Cerebellar nuclear complex (tissue), 1 donor: Measurements from ENCODE around the gene ARHGEF17.

Source experiments
- DNase-seq, 2 experiments: peaks; one replicate each; lab custom pipeline; 2025; lab: John Stamatoyannopoulos, UW

ARHGEF17 gene

DNA sequence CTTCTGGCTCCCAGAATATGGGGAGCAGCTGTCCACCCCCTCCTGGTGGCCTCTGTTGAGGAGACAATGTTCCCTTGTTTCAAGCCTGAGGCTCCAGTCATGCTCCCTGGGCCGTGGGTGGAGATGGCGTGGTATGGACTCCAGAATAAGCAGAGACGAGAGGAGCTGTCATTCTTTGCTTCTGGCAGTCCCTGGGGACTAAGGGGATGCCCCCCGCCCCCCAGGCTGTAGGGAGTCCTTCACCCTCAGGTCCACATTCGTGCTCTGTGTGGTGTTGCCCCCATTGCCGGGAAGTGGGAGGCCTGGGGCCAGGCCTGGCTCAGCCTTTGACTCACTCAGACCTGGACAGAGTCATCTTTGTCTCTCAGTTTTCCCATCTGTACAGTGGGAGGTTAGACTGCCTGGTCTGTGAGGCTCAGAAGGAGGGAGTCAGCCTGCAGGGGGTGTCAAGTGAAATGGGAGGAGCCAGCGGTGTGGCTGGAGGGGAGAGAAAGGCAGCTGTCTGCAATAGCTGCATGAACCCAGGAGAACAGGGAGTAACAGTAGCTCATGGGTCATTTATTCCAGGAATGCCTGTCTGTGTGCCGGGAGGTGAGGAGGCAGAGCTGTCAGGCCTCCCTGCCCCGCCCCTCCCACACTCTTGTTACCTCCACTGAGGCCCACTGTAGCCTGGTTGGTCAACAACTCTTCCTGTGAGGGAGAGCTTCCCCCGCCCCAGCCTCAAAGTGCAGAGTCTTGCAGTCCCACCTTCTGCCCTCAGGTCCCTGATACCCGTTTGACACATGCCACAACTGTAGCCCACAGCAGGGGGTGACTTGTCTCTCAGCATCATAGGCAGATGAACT, 6.3 kb downstream of the ARHGEF17 start:
- no peak for DNase-seq

DNA sequence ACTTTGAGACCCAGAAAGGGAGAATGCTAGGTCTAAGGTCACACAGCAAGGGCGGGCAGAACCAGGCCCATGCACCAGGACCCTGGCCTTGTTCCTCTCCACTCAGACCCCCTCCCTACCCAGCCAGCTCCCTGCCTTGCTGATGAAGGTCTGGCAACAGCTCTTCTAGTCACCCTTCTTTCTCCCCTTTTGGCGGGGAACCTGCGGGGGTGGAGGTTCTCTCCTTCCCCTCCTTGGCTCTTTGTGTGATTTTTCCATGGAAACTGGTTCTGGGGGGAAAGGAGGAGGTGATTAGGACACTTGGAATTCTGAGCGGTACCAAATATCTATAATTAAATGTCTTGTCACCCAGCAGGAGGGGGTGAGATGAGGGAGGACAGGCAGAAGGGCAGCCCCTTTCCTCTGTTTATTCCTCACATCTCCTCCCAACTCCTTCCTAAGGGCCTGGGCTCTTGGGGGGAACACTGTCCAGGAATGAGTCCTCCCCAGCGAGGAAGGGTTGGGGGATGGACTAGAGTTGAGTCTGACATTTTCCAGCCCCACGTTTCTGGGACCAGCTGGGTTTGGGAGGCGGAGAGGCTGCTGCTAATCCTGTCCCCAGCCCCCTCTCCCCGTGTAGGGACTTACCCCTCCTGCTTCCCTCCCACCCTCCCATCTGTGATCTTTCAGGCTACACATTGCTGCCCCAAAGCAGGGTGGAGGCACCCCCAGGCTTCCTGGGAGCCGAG, 7.4 kb downstream of the ARHGEF17 start:
- DNase-seq = no peak

DNA sequence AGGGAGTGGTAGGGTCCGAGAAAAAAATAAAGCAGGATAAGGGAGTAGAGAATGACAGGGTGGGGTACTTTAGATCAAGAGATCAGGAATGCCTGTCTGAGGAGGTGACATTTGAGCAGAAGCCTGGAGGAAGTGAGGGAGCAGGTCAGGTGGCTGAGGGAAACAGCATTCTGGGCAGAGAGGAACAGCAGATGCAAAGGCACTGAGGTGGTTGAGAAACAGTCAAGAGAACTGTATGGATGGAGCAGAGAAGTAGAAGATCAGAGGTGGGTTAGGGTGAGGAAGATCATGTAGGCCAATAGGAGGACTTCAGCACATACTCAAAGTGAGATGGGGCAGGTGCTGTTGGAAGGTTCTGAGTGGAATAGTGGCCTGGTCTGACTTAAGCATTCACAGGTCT, 8.3 kb downstream of the ARHGEF17 start:
- no peak for DNase-seq

DNA sequence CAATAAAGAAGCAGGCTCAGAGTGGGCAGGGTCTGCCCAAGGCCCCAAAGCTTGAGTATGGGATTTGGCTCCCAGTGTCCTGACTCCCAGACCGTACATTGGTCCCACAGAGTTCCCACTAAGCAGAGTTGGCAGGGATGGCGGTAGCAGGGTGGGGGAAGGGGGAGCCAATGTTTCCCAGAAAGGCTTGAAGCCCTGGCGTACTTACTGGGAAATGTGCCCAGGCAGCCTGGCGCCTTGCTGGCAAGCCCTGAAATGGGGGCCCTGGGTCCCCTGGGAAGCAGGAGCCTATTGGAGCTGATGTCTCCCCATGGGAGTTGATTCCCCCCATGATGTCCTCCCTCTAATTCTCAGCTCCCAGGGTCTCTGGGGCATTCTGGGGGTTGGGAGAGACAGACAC, 9.3 kb downstream of the ARHGEF17 start:
- DNase-seq = no peak

DNA sequence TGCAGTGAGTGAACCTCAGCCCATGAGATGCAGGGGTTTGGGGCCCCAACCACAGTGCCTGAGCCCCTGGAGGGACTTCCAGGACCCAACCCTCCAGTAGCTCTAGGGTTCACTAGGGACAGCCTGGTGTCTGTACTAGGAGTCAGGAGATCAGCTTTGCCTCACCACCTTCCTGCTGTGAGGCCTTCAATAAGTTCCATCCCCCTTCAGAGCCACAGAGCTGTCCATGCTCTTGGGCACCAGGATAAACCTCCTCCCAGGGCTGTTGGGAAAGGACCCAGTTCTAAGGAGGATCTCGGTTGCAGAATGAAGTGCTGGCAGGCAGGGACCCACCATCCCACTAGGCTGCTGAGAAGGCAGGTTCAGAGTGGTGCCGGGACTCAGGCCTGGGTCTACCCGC, 9.7 kb downstream of the ARHGEF17 start:
- DNase-seq = no peak

DNA sequence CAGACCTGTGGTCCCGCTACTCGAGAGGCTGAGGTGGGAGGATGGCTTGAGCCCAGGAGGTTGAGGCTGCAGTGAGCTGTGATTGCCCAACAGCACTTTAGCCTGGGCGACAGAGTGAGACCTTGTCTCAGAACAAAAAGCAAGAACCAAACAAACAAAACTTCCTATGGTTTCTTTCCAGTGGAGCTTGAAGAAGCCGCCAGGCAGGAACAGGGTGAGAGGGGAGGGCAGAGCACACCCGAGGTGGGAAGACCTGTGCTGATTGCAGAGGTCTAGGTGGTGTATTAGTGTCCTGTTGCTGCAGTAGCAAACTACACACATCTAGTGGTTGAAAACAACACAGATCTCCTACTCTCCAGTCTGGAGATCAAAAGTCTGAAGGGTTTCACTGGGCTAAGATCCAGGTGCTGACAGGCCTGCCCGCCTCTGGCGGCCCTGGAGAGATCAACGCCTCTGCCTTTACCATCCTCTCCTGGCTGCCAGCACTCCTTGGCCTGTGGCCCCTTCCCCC, 10.5 kb downstream of the ARHGEF17 start:
- DNase-seq = no peak

DNA sequence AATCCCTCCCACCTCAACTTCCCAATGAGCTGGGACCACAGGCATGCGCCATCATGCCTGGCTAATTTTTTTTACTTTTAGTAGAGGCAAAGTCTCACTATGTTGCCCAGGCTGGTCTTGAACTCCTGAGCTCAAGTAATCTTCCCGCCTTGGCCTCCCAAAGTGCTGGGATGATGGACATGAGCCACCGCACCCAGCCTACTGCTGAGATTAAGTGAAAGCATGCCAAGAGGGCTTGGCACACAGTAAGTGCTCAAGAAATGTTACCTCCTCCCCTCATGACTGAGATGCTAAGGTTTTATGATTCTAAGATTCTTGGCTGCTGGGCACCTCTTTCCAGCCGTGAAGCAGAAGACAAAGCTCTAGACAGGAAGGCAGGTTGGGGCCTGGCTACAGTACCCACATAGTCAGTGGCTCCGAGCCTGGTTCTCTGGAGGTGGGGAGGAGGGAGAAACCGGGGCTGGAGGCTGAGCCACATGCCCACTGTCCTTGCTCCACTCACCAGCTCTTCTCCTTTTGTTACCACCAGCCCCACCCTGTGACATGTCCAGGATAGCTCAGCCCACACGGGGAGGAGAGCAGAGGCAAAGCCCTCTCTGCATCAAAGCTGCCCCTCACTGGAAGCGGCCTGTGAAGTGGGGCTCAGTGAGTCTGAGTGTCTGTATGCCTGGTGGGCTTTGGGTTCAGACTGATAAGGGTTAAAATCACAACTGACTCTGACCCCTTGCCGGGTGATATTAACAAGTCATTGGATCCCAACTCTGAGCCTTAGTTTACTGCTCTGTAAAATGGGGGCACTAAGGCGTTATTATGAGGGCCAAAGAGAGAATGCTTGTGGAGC, 12.9 kb downstream of the ARHGEF17 start:
- DNase-seq = no peak

DNA sequence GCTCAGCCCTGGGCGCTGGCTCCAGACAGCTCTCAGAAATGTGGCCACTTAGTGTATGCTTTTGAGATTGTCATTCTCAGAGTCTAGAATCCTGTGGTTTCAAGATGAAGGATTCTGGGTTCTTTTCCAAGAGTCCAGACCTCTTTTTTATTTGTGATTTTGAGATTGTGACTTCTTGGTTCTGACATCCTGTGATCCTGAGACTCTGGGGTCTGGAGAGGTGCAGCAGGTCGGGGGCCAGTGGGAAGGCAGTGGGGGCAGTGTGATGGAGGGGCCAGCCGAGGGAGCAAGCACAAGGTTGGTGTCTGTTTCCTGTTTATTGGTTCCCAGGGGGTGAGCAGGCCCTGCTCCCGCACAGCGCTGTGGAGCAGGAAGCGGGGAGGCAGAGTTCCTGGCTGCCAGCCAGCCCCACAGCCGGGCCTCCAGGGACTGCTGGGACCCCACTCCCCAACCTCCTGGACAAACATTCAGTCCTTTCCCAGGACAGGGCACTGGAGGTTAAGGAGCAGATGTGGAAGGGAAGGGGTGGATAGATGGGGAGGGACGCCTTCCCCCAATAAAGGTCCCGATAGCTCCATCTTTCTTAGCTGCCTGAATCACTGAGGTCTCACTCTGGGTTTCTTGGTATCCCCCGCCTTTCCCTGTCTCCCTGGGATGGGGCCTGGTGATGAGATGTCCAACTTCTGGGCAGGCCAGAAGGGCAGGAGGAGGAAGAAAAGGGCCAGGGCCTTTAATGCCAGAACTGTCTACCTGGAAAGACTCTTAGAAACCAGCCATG, 13.7 kb downstream of the ARHGEF17 start:
- DNase-seq = no peak

DNA sequence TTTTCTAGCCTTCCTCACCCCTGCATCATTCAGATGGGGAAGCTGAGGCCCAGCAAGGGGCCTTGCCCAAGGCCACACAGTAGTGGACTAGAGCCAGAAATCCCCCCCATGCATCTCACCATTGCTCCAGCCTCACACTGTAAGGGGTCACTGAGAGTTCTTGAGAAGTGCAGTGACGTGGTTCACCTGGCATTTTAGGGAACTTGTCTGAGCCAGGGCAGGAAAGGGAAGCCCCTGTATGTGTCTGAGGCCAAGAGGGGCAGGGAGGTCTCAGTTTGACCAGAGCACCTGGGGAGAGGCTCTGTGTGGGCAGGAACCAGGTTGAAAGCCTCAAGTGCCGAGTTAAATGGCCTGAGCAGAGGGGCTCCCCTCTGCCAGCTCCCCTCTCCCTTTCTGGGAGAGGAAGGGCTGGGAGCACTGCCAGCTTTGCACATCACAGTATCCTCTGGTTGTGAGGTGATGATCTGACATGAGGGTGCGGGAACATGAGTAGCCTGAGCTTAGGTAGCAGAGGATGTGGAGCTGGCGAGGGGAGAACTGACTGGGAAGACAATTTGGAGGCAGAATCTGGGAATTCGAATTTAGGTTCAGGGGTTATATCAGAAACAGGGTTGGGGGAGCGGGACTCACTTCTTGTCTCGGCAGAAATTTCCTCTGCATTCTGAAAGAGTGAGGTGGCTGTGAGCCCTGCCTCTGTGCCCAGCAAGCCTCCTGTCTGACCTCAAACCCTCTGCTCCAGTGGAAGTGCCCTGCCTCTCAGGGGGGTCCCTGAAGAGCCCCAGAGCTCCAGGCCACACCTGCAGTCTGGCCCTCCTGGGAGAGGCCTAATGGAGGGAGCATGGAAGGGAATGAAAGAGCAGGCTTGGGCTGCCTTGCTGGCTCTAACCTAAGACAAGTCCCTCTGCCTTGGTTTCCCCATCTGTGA, 14.6 kb downstream of the ARHGEF17 start:
- no peak for DNase-seq

DNA sequence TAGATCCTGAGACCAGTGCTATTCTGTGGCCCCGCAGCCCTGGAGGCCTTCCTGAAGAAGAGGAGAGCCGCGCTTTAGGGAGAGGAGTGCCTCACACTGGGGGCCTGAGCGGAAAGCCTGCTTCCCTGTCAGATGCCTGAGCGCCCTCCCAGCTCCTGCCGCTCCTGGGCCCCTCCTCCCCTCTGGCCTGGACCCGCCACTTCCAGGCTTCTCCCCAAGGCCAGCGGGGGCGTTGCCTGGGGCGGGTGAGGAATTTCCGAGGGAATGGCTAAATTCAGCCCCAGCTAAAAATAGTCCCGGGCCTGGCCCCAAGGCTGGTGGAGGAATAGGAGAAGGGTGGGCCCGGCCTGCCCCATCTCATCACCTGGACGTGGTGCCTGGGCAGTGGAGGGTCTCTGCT, 15.4 kb downstream of the ARHGEF17 start:
- no peak for DNase-seq

DNA sequence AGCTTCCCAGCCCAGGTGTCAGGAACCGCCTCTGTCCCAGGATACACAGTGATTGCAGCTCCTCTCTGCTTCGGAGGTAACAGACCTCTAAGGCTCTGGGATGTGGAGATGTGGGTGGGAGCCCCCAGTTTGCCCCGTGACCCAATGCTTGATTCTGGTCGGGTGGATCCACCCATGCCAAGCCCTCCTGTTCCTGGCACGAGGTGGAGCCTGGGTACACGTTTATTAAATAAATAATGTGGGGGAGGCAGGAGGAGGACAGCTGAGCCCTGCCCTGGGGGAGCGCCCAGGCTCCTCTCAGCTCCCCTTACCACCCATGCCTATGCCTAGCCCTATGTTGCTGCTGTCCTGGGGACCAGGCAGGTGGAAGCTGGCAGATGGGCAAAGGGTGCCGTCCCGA, 16.0 kb downstream of the ARHGEF17 start:
- DNase-seq = no peak

DNA sequence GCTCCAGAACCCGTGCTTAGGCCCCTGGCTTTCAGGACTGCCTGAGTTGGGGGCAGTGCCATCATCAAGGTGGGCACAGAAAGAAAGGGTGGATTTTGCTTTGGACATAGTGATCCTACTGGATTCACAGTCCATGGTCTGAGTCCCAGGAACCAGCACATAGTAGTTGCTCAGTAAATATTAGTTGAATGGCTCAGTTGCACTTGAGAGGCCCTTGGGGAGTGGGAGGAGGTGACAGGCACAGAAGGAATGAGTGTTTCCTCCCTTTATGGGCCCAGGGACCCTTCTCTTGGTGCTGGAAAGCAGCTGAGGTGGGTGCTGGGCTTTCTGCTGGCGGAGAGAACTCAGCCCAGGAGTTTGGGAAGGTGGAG, 16.6 kb downstream of the ARHGEF17 start:
- DNase-seq = no peak

DNA sequence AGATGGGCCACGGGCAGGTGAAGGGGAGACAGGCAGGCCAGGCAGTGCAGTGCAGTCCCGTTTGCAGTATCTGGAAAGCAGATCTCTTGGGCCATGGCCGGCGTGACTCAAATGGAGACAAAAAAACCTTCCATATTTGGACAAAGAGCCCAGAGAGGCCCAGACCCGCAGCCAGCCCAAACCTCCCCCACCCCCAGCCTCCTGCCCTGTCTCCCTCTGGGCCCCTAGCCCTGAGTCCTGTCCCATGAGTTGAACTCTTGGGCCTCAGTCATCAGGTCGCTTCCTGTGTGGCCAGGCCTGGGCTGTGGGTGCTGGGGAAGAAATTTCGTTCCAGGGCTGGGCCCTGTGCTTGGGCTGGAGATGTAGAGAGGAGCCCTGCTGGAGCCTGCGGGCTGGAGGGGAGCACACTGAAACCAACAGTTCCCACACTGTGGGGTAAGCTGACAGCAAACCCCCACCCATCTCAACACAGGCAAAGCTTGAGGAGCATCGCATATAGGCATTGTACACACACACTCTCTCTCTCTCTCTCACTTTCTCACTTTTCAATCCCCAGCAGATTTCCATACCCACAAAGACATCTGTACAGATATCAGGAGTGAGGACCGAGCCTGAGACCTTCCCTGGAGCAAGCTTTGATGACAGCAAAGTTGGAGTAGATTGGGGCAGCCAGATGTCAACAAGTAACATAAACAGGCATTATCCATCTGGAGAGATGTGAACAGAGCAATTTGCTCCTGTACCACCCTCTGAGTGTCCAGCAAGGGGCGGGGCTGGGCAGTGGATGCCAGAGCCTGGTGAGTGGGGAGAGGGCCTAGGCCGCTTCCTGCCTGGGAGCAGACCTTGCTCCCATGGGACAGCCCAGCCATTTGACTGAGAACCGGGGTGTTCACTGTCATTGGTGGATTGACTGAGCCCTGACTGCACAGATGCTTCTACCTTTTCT, 17.2 kb downstream of the ARHGEF17 start:
- DNase-seq = no peak

DNA sequence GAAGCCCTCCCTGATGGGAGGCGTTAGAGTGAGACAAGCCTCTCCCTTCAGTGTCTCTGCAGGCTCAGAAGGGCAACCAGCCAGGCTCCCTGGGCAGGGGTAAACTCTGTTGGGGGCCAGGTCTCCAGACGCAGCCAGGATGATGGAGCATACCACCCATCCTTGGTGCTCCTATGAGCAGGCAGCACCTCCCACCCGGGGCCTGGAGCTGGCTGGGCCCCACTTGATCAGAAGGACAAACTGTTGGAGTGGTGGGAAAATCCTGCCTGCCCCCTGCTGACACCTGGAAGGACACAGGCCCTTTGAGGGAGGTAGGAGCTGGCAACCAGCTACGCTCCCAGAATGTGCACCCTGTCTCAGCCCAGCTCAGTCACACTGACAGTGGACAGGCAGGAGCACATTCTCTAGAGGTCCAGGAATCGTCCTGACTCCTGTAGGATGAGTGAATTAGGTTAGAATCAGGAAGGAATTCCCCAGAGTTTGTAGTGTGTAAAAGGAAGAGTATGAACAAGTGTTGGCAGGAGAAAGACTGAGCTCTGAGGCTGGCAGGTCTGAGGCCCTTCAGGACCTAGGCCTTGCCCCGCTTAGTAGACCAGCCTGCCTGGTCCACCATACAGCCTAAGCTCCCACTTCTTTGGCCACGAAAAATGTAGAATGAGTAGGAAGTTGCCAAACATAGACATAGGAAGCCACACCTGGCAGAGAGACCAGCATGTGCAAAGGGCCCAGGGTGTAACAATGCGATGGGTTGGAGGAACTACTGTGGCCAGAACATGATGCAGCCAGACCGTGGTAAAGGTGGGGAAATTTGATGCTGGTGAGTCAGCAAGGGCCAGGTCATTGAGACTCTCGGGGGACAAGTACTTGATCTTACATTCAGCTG, 19.1 kb downstream of the ARHGEF17 start:
- DNase-seq = no peak

DNA sequence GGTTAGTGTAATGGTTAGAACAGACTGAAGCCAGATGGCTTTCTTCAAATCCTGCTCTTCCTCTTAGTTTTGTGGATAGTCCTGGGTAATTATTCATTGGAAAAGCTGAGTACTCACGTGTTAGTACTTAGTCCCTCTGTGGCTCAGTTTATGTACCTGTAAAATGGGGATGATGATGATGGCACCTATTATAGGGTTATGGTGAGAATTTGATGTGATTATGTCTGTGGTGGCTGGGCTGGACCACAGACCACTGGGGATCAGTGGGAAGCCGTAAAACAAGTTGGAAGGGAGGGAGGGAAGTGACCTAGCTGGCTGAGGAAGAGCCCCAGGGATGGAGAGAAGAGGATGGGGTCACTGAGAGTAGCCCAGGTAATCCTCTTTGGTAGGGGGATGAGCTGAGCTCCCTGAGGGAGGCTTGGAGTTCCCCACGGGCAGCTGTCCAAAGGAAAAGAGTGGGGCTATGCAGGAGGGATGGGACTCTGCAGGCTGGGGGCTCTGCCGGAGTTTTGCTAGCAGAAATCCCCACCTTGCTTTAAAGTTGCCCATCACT, 19.8 kb downstream of the ARHGEF17 start:
- no peak for DNase-seq

DNA sequence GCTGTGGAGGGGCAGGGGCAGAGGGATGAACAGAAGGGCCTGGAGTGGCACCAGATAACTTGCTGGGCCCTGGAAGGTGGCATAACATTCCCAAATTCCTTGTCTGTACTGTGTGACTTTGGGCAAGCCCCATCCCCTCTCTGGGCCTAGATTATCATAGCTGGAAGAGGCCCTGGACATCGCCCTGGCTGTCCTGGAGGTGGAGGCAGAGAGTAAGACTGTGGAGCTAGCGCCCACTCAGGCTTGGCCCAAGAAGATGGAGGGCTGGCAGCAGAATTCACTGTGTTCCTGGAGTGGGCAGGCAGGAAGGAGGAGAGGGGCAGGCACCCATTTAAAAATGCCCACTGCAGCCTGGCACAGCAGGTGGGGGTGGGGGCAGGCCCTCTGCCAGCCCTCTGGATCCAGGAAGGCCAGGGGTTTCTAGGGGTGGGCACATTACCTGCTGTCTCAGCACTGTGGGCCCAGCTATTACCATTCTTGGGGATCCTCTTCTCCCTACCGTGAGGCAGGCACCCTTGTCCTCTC, 22.6 kb downstream of the ARHGEF17 start:
- DNase-seq = no peak

DNA sequence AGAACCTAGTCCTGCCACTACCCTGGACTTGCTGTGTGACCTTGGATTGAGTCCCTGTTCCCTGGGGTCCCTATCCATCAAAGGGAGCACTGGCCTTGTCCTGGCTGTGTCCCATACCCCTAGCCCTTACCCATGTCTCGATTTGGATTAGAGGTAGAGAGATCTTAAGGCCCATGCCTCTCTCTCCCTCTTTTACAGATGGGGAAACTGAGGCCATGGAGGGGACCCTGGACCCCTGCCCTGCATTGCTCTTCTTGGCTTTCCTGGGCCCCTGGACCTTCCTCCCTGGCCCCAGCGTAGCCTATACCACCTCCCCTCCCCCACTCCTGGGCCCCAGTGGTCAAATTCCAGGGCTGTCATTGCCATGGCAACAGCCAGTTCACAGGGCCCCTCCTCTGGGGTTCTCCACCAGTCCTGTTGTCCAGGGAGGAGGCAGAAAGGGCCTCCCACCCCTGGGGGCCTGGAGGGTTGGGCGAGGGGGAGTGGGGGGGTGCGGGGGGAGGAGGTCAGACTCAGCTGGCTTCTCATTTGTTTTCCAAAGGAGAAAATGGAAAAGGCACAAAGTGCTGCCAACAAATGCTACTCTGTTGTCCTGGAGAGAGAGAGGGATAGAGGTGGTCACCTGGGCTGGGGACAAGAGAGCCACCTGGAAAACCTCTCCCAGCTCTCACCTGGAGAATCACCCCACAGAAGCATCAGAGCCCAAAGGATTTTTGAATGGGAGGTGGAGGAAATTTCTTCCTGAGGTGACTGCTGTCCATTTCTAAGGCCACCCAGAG, 23.3 kb downstream of the ARHGEF17 start:
- no peak for DNase-seq
